HEK293T (cell line): Measurements from ENCODE around the gene SYTL5.

Source experiments
- CTBP1 ChIP-seq: fragments of 450-650 bp; IDR thresholded peaks from 2 replicates; pipeline ENCODE4 v1.6.1; 2016; ENCODE audit warnings: borderline replicate concordance
- ELF4 ChIP-seq: fragments of 450-650 bp; IDR thresholded peaks from 2 replicates; pipeline ENCODE4 v1.6.1; 2017; ENCODE audit warnings: antibody characterized with exemption
- FOXA1 ChIP-seq: fragments of 450-650 bp; IDR thresholded peaks from 2 replicates; pipeline ENCODE4 v1.6.1; 2016; ENCODE audit warnings: mild to moderate bottlenecking
- FOXM1 ChIP-seq: fragments of 450-650 bp; IDR thresholded peaks from 2 replicates; pipeline ENCODE4 v1.6.1; 2017; ENCODE audit warnings: mild to moderate bottlenecking, borderline replicate concordance
- HDGF ChIP-seq: fragments of 450-650 bp; IDR thresholded peaks from 2 replicates; pipeline ENCODE4 v1.6.1; 2017; ENCODE audit warnings: antibody characterized with exemption, borderline replicate concordance
- L3MBTL2 ChIP-seq: fragments of 450-650 bp; conservative IDR thresholded peaks from 2 replicates; pipeline ENCODE4 v1.6.1; 2016; ENCODE audit warnings: mild to moderate bottlenecking
- SP1 ChIP-seq: fragments of 450-650 bp; IDR thresholded peaks from 2 replicates; pipeline ENCODE4 v1.6.1; 2017
- SUZ12 ChIP-seq: fragments of 450-650 bp; IDR thresholded peaks from 2 replicates; pipeline ENCODE4 v1.6.1; 2016; ENCODE audit warnings: mild to moderate bottlenecking
- TARDBP ChIP-seq: fragments of 450-650 bp; IDR thresholded peaks from 2 replicates; pipeline ENCODE4 v1.6.1; 2016

DNA sequence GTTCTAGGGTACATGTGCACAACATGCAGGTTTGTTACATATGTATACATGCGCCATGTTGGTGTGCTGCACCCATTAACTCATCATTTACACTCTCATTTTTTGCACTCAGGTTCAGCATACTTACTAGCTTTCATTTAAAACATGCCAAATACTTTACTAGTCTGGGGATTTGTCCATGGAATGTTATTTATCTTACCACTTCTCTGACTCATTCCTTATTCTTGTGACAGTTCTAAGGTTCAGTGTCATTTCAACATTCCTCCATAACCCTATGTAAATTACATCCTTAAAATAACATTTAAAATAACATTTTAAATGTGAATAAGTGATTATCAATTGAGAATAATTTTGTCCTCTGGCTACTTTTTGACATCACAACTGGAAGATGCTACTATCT lies 19.5 kb upstream of the SYTL5 start:
- no peak for TF ChIP-seq SP1
- no peak for TF ChIP-seq FOXA1
- no peak for TF ChIP-seq L3MBTL2
- TF ChIP-seq CTBP1, result no peak
- TF ChIP-seq HDGF, result no peak
- no peak for TF ChIP-seq ELF4
- no peak for TF ChIP-seq TARDBP
- TF ChIP-seq SUZ12, result no peak
- no peak for TF ChIP-seq FOXM1
